Fibroblast of mammary gland (primary cell): ENCODE measurements around the gene MAN1A1.
"Not testable (repeated sequence)": the region's sequence is repeated elsewhere in the genome, so short reads cannot be mapped to it uniquely, and the experiment has no call there.

ENCODE experiments used
- DNase-seq: peaks from one replicate; pipeline ENCODE4 v3.0.0-alpha.2; 2010; ENCODE audit warnings: low read depth
- H3K4me3 ChIP-seq: 2 replicates; pipeline ENCODE4 v1.5.1; 2011; ENCODE audit warnings: low read depth, mild to moderate bottlenecking, low read length, moderate library complexity; ENCODE audit not compliant: control insufficient read depth
- CTCF ChIP-seq: conservative IDR thresholded peaks from 2 replicates; pipeline ENCODE4 v1.5.1; 2011; ENCODE audit warnings: low read depth, low read length, inconsistent platforms; ENCODE audit not compliant: control insufficient read depth, insufficient read depth

The MAN1A1 gene

GRCh38 chr6:119349361-119350201 is at the start of gene MAN1A1:
Gene MAN1A1, minus strand, starts transcription at chr6:119349761. Its CDS starts 696 bp downstream, at chr6:119349065.
- peak; percentile 75 for DNase-seq
- no peak for TF ChIP-seq CTCF
- H3K4me3 ChIP-seq, result peak within 1 kb of the TSS; percentile 75

GRCh38 chr6:119395192-119395591 is 45.6 kb upstream of the MAN1A1 start:
- TF ChIP-seq CTCF, result no peak
- no peak overlapping the region for H3K4me3 ChIP-seq
- DNase-seq, result no peak

GRCh38 chr6:119390247-119390793 is 40.8 kb upstream of the MAN1A1 start:
- peak; percentile 22 for DNase-seq
- TF ChIP-seq CTCF, result no peak
- H3K4me3 ChIP-seq, result no peak overlapping the region

- no peak for TF ChIP-seq CTCF
- H3K4me3 ChIP-seq, result no peak overlapping the region
Observed at GRCh38 chr6:119385994-119386393, 36.4 kb upstream of the MAN1A1 start.

GRCh38 chr6:119384444-119384843 is 34.9 kb upstream of the MAN1A1 start:
- no peak for TF ChIP-seq CTCF
- no peak overlapping the region for H3K4me3 ChIP-seq
- peak; percentile 25 for DNase-seq

More at GRCh38 chr6:119385994-119386393, 36.4 kb upstream of the MAN1A1 start:
- no peak for DNase-seq

- no peak overlapping the region for H3K4me3 ChIP-seq
- no peak for TF ChIP-seq CTCF
- DNase-seq, result no peak
Observed at GRCh38 chr6:119379809-119380208, 30.2 kb upstream of the MAN1A1 start.

GRCh38 chr6:119377043-119377442 is 27.5 kb upstream of the MAN1A1 start:
- DNase-seq, H3K4me3 ChIP-seq: not testable (repeated sequence)
